HG02884 (cell line): ENCODE measurements around the gene SERTAD2.

Experiments used
- ATAC-seq: cut with Tn5 transposase; IDR thresholded peaks from one replicate; pipeline ENCODE4 v1.9.1; 2021; ENCODE audit warnings: mild to moderate bottlenecking, moderate library complexity; ENCODE audit not compliant: unreplicated experiment

Gene SERTAD2

DNA sequence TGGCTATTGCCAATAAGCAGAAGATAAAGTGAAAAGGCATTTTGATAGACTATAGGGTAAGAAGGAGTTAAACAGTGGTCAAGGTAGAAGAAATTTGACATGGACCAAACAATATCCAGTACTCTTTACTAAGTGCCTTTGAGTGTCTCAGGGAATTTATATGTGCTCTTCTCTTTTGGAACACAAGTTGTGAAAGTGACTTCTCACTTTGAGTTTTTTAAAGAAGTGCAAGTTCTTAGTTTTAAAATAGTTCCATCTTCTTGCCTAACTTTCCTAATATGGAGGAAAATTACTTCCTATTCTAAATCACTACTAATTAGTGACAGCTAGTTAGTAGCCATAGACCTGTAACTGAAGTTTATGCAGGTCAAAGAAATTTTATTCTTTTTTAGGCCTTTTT, 66.2 kb downstream of the SERTAD2 start:
- ATAC-seq: no peak

DNA sequence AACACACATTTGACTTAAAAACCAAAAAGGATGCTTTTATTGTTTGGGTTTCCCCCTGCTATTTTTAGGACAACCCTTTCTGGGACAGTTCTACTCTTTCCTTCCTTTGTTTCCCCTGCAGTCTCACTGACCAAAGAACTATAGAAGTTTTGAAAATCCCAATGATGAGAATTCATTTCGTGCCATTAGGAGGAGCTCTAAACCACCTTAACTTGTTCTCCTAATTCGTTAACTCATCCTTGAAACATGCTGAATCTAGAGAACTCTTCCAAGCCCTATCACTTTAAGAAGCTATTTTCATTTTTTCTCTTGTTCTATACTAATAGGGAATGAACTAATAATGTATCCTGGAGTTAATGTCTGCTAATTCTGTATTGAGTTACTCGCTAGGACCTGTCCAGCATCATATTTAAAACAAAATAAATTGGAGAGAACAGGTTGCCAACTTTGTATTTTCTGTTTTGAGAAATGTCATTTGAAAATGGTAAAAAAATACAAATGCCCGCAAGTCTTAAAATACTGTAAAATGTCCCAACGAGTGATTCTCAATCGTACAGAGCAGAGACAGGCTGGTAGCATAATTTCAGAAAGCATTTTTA, 66.7 kb downstream of the SERTAD2 start:
- ATAC-seq: no peak

DNA sequence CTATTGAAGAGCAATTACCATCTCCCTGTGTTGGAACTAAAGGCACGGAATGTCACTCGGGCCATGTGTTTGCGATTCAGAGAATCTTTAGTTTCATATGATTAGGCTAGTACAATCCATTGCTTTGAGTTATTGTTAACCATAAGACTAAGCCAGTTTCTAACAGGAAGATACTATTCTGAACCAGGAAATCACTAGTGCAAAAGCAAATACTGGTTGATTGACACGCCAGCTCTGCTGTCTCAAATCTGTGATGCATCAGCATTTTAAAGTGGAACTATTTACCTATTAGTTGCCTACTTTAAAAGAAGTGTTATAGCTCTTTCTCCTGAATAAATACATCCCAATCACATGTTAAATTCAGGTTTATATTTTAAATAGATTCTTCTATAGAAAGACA, 67.7 kb downstream of the SERTAD2 start:
- no peak for ATAC-seq

DNA sequence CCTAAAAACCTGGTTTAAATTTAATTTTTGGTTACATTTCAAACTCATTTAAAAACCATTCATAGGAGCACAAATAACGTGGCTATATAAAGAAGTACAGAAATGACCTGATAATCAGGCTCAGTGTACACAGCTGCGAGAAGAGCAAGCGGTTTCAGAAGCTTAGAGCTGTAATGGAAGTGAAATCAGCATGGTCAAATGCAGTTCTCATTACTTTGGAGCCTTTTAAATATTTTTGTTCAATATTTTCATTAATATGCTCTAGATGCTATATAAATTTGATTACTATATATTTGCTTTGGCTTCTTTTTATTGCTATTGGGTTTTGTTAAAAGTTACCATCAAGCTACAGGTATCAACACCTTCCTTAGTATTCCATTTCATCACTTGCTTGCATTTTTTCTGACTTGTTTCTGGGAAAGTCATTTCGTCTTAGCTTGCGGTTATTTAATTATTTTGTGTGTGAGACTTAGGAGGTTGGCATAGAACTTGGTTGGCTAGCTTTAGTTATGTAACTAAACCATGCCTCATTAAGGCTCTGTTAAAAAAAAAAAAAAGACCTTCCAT, 70.9 kb downstream of the SERTAD2 start:
- ATAC-seq: peak; percentile 85

DNA sequence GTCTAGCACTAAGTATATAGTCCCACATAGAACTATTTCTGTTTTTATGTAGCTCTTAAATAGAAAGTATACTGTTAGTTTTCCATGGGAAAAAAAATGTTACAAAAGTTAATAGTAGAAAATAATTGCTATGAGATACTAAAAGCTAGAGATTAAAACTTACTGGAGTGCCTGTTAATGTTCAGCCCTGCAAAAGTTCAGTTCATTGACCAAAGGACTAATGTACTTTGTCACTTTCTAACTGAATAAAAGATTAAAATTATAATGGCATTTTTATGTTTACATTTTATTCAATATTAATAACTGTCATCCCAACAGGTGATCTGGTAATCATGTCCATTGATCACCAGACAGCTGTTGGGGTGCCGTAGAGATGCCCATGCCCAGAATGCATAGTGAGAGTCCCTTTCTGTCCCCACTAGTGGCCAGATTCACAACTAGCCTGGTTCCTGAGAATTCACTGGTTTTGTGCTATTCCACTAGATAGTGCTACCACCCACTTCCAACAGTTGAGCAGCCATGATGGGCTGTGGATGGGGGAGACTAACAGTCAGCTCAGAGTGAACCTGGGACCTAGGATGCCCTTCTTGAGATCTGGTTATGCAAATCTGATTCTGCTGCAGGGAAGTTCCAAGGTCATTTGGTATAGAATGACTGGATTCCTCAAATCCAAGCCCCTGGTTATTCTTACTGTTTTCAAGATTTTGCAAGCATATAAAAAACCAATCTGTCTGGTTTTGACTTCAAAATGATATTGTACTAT, 71.8 kb downstream of the SERTAD2 start:
- peak; percentile 43 for ATAC-seq
